Measurements from ENCODE around the gene IGF2BP3.

DNA sequence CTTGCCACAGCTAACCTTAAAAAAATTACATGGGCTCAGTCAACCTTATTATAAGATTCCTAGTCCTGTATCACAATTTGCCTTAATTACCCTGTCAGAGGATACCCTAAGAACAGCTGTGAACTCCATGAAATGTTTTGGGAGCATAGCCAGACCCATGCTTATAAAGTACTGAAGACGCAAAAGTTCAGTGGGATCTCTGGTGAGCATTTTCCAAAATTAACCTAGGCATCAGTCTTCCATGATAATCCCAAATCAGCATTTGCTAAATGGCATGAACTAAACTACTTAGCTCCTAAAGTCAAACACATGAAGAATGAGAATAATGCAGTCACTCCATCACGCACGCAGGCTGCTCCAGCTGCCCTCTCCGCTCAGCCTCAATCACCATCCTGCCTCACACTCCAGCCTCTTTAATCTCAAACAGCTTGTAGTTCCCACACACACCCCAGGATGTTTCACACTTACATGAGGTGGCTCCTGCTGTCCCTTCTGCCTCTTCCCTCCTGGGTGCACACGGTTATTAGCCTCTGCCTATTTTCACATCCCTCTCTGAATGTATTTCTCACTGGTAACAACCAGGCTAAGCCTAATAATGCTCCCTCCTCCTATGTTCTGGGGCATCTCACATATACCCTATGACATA is 15.3 kb downstream of the IGF2BP3 start:
- TF ChIP-seq CTCF (IDR thresholded peaks at IDR 0.05) (no peak), POLR2A (IDR thresholded peaks at IDR 0.05) (no peak)
